Frontal cortex (tissue), 1 donor: Measurements from ENCODE around the gene ZNF641. TPM values are rescaled to one million over a fixed set of nuclear protein-coding genes. Genes with fewer than 3 reads are reported as not detected.

Experiments
- small RNA-seq: library from RNA; depleted of rRNA; stranded (forward); fragments of <200 nt; gene quantifications from one replicate; pipeline ENCODE3, GENCODE V24; 2014
- total RNA-seq: library from RNA; depleted of rRNA; stranded (reverse); fragments of >200 nt; gene quantifications from one replicate; pipeline ENCODE4 v1.2.3, GENCODE V29; 2014

ZNF641 gene
- total RNA-seq, 1 donor from 2014 or later, result 33.4 TPM

Small RNA genes lying within 50 kb of the gene (small RNA-seq; reads per million reads assigned to genes)
- gene AC024257.2, result not detected

Other genes with a start within 250 kb of the ZNF641 start
- gene SENP1, start 244.8 kb downstream of the ZNF641 start, total RNA-seq, result 39.1 TPM
- gene PFKM, start 231.6 kb downstream of the ZNF641 start, total RNA-seq, result 104 TPM
- gene ASB8, start 193.4 kb downstream of the ZNF641 start, total RNA-seq, result 37.1 TPM
- gene CCDC184, start 167.3 kb downstream of the ZNF641 start, total RNA-seq, result 18.8 TPM
- gene OR10AD1, start 147.6 kb downstream of the ZNF641 start, total RNA-seq, result not detected
- gene ANP32D, start 121.6 kb upstream of the ZNF641 start, total RNA-seq, result not detected
- gene C12orf54, start 131.6 kb upstream of the ZNF641 start, total RNA-seq, result not detected
- not detected for gene OR8S1, start 174.7 kb upstream of the ZNF641 start, total RNA-seq
- gene LALBA, start 219.1 kb upstream of the ZNF641 start, total RNA-seq, result not detected